H1 (cell line): Measurements from ENCODE around the gene HDHD2. TPM values are rescaled to one million over a fixed set of nuclear protein-coding genes. Genes with fewer than 3 reads are reported as not detected.

Experiments used
- CTCF ChIA-PET: fragments of 300-600 bp; sonication (Branson Sonifier 250); formaldehyde crosslinking; loops from one replicate; lab custom pipeline; 2021; ENCODE audit not compliant: partially characterized antibody; lab: Charles Lee
- POLR2A ChIA-PET: fragments of 300-600 bp; sonication (Branson Sonifier 250); formaldehyde crosslinking; loops from one replicate; lab custom pipeline; 2021; ENCODE audit warnings: inconsistent platforms; ENCODE audit not compliant: partially characterized antibody; lab: Charles Lee
- DNase-seq, 2 experiments: peaks; one replicate each; pipeline versions ENCODE4 v3.0.0 to v3.0.0-alpha.2; 2010 to 2022; ENCODE audit warnings: low spot score in 2 of 2, low read depth in 1 of 2, mixed read lengths in 1 of 2
- FAIRE-seq: peaks from 2 replicates; lab custom pipeline; 2011; peaks lifted over from hg19 to GRCh38; lab: Jason Lieb, UNC
- H2AFZ ChIP-seq: 2 replicates; pipeline ENCODE4 v1.8.1; 2012; ENCODE audit warnings: low read length, inconsistent platforms
- H2AK5ac ChIP-seq: 2 replicates; pipeline ENCODE4 v1.6.1; 2013; ENCODE audit warnings: low read depth, low read length
- H2BK120ac ChIP-seq: replicated peaks from 2 replicates; pipeline ENCODE3; 2013; ENCODE audit warnings: low read depth, low read length, inconsistent platforms
- H2BK12ac ChIP-seq: 2 replicates; pipeline ENCODE4 v1.6.1; 2013; ENCODE audit warnings: low read depth, low read length
- H2BK15ac ChIP-seq: 2 replicates; pipeline ENCODE4 v1.6.1; 2013; ENCODE audit warnings: low read length
- H2BK20ac ChIP-seq: 2 replicates; pipeline ENCODE4 v1.6.1; 2013; ENCODE audit warnings: low read length
- H2BK5ac ChIP-seq: 2 replicates; pipeline ENCODE4 v1.6.1; 2013; ENCODE audit warnings: low read depth, low read length
- H3K14ac ChIP-seq: 2 replicates; pipeline ENCODE4 v1.6.1; 2013; ENCODE audit warnings: inconsistent platforms; ENCODE audit not compliant: insufficient read length
- H3K18ac ChIP-seq: 2 replicates; pipeline ENCODE4 v1.6.1; 2013; ENCODE audit warnings: low read length; ENCODE audit errors: extremely low read depth
- H3K23ac ChIP-seq: 2 replicates; pipeline ENCODE4 v1.6.1; 2013; ENCODE audit warnings: inconsistent platforms; ENCODE audit not compliant: insufficient read length
- H3K23me2 ChIP-seq: 2 replicates; pipeline ENCODE4 v1.6.1; 2013; ENCODE audit warnings: low read depth, low read length
- H3K27ac ChIP-seq: 2 replicates; pipeline ENCODE4 v1.6.1; 2011; ENCODE audit warnings: low read depth, low read length, inconsistent platforms
- H3K27me3 ChIP-seq, 4 experiments: replicated peaks in 1 of 4; 1 replicate in 1 of 4; 2 replicates in 3 of 4; pipeline versions ENCODE4 v1.6.1 to v1.8.1; 2011 to 2013; ENCODE audit warnings: low read length in 3 of 4, mild to moderate bottlenecking in 3 of 4, inconsistent platforms in 2 of 4, mixed read lengths in 2 of 4, moderate library complexity in 1 of 4; ENCODE audit not compliant: control insufficient read depth in 3 of 4, insufficient read depth in 3 of 4; ENCODE audit errors: extremely low read depth in 1 of 4
- H3K36me3 ChIP-seq, 4 experiments: 2 replicates each; pipeline versions ENCODE4 v1.6.1 to v1.8.1; 2011 to 2013; ENCODE audit warnings: mild to moderate bottlenecking in 4 of 4, low read length in 3 of 4, moderate library complexity in 2 of 4, control low read depth in 1 of 4, inconsistent platforms in 1 of 4; ENCODE audit not compliant: insufficient read depth in 4 of 4, control insufficient read depth in 2 of 4
- H3K4ac ChIP-seq: replicated peaks from 2 replicates; pipeline ENCODE3; 2013; ENCODE audit warnings: low read length, low read depth, mixed read lengths, inconsistent platforms; ENCODE audit not compliant: insufficient read length
- H3K4me1 ChIP-seq, 4 experiments: replicated peaks in 1 of 4; 1 replicate in 1 of 4; 2 replicates in 3 of 4; pipeline versions ENCODE4 v1.6.1 to v1.8.1; 2011 to 2013; ENCODE audit warnings: low read length in 3 of 4, inconsistent platforms in 2 of 4, mixed read lengths in 1 of 4; ENCODE audit not compliant: insufficient read depth in 4 of 4, control insufficient read depth in 3 of 4
- H3K4me2 ChIP-seq, 2 experiments: 2 replicates each; pipeline versions ENCODE4 v1.6.1 to v1.8.1; 2011 to 2013; ENCODE audit warnings: low read depth in 2 of 2, low read length in 2 of 2, control low read depth in 1 of 2, inconsistent platforms in 1 of 2, mild to moderate bottlenecking in 1 of 2; ENCODE audit not compliant: insufficient read depth in 1 of 2
- H3K4me3 ChIP-seq, 4 experiments: fragments of 200-600, 300-600 bp in 1 of 4; sonication (generic), shearing (Covaris generic), sonication (Bioruptor Twin) in 1 of 4; 2 replicates each; pipeline versions ENCODE4 v1.5.1 to v1.8.1; 2011 to 2016; ENCODE audit warnings: low read length in 4 of 4, low read depth in 3 of 4, control low read depth in 2 of 4, inconsistent platforms in 2 of 4, mild to moderate bottlenecking in 2 of 4, mixed read lengths in 1 of 4, moderate library complexity in 1 of 4; ENCODE audit not compliant: insufficient read depth in 2 of 4; ENCODE audit errors: extremely low read depth in 1 of 4
- H3K56ac ChIP-seq: replicated peaks from 2 replicates; pipeline ENCODE3; 2013; ENCODE audit warnings: low read depth, mild to moderate bottlenecking, mixed read lengths, low read length, inconsistent platforms; ENCODE audit not compliant: insufficient read length
- H3K79me1 ChIP-seq: 2 replicates; pipeline ENCODE4 v1.6.1; 2013; ENCODE audit warnings: low read depth, low read length, control low read depth
- H3K79me2 ChIP-seq, 2 experiments: 2 replicates each; pipeline versions ENCODE4 v1.6.1 to v1.8.1; 2012 to 2013; ENCODE audit warnings: low read length in 2 of 2, mild to moderate bottlenecking in 2 of 2, inconsistent platforms in 1 of 2; ENCODE audit not compliant: insufficient read depth in 2 of 2, control insufficient read depth in 1 of 2
- H3K9ac ChIP-seq, 4 experiments: replicated peaks in 1 of 4; 1 replicate in 1 of 4; 2 replicates in 3 of 4; pipeline versions ENCODE4 v1.6.1 to v1.8.1; 2011 to 2013; ENCODE audit warnings: low read depth in 3 of 4, low read length in 3 of 4, control low read depth in 2 of 4, mild to moderate bottlenecking in 2 of 4, moderate library complexity in 2 of 4, inconsistent platforms in 1 of 4; ENCODE audit errors: extremely low read depth in 1 of 4
- H3K9me3 ChIP-seq, 2 experiments: 2 replicates each; pipeline versions ENCODE4 v1.6.1 to v1.8.1; 2012 to 2013; ENCODE audit warnings: mild to moderate bottlenecking in 2 of 2, moderate library complexity in 2 of 2, control low read depth in 1 of 2, inconsistent platforms in 1 of 2, low read depth in 1 of 2, low read length in 1 of 2, mixed read lengths in 1 of 2; ENCODE audit not compliant: insufficient read depth in 2 of 2
- H4K20me1 ChIP-seq, 2 experiments: replicated peaks in 1 of 2; 2 replicates each; pipeline versions ENCODE3 to v1.8.1; 2011 to 2013; ENCODE audit warnings: inconsistent platforms in 2 of 2, low read length in 2 of 2, mild to moderate bottlenecking in 1 of 2; ENCODE audit not compliant: insufficient read depth in 2 of 2, control insufficient read depth in 1 of 2
- H4K5ac ChIP-seq: 2 replicates; pipeline ENCODE4 v1.6.1; 2013; ENCODE audit warnings: low read length, low read depth, mixed read lengths, inconsistent platforms; ENCODE audit not compliant: insufficient read length
- H4K8ac ChIP-seq: 2 replicates; pipeline ENCODE4 v1.8.0; 2013; ENCODE audit warnings: mild to moderate bottlenecking, moderate library complexity, low read length, inconsistent platforms; ENCODE audit not compliant: insufficient read depth; ENCODE audit errors: extremely low read depth
- H4K91ac ChIP-seq: replicated peaks from 2 replicates; pipeline ENCODE3; 2013; ENCODE audit warnings: low read length, mixed read lengths, inconsistent platforms; ENCODE audit not compliant: insufficient read length
- E2F6 ChIP-seq: IDR thresholded peaks from 2 replicates; pipeline ENCODE4 v1.6.1; 2012; ENCODE audit warnings: inconsistent platforms
- TEAD4 ChIP-seq: IDR thresholded peaks from 2 replicates; pipeline ENCODE4 v1.6.1; 2012; ENCODE audit warnings: low read depth, low read length, inconsistent platforms, mixed read lengths
- WGBS, 2 experiments: shearing (Covaris generic) in 1 of 2; methylation state at CpG; one replicate each; pipeline versions ENCODE4 v1.1.6 to v1.1.7; 2013 to 2015; ENCODE audit warnings: low lambda C conversion rate in 2 of 2, mixed read lengths in 2 of 2, inconsistent platforms in 1 of 2, low coverage in 1 of 2, missing lambda C conversion rate in 1 of 2; ENCODE audit not compliant: insufficient replicate concordance in 2 of 2, insufficient coverage in 1 of 2, insufficient read length in 1 of 2; ENCODE audit errors: extremely low coverage in 1 of 2, missing lambda C conversion rate in 1 of 2; 5-methylcytosine and 5-hydroxymethylcytosine counted together
- polyA plus RNA-seq, 7 experiments: library from polyadenylated mRNA; depleted of rRNA in 3 of 7; stranded (reverse) in 5 of 7; unstranded in 2 of 7; fragments of >200 nt in 5 of 7; fragments of 200-250 nt in 2 of 7; gene quantifications; 1 replicate in 5 of 7; 2 replicates in 1 of 7; 4 replicates in 1 of 7; pipeline versions ENCODE4 v1.2.1 to v1.2.3, GENCODE V29; 2011 to 2013; ENCODE audit warnings: missing spikeins in 2 of 7, mixed read lengths in 2 of 7
- total RNA-seq: library from RNA; stranded (reverse); fragmentation: NEBNext Ultra II Directional; extraction: Animal tissue kit (Norgen Biotek cat#: 25700); gene quantifications from 2 replicates; pipeline ENCODE4 v1.2.1, GENCODE V29; 2021

HDHD2 gene
- total and polyA plus RNA-seq, 2 of the 8 experiments (the other 6 are each of a cell fraction or from before 2014, with no cell fraction given), result 16.7 to 42.7 TPM

DNA sequence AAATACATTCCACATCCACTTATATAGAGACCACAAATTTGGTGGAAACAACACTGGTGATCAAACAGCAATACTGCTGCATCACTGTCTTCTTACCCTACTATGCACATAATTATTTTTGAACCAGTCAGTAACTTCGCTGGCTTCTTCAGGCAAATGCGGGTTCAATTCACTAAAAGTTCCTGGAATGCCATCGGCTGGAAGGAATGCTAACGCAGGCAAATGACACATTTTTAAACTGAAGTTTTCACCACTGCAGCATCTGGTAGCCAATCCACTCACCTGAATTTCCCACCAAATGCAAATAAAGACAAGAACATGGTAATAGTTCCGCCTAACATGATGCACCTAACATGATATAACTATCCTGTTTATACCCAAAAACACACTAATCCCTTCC, 10.0 kb upstream of the HDHD2 start:
- no peaks in the 10 kb centered on the region for H3K9me3 ChIP-seq
- peak in 1 of 2 experiments; percentile 29 for DNase-seq
- no peak for FAIRE-seq
- H4K8ac ChIP-seq, result no peak overlapping the region
- no peak overlapping the region for H2BK20ac ChIP-seq
- ChIA-PET CTCF (no interaction called here), POLR2A (interaction anchor here (0.6 to 0.7 kb wide), 2 partner anchors 11 to 24 kb away, joined by 3 to 5 read pairs; no protein-coding TSS in a partner anchor)
- no peak overlapping the region for H3K4me3 ChIP-seq
- H4K91ac ChIP-seq, result no peak overlapping the region
- no peak overlapping the region for H2BK5ac ChIP-seq
- no peak overlapping the region for H2AFZ ChIP-seq
- H3K14ac ChIP-seq, result no peak overlapping the region
- peaks cover 0 to 8% (median 0%) of the 10 kb centered on the region in 4 experiments; a peak in 1 of 8 replicates for H3K36me3 ChIP-seq
- no peak overlapping the region for H3K4ac ChIP-seq
- H2BK15ac ChIP-seq, result no peak overlapping the region
- no peak overlapping the region for H3K4me2 ChIP-seq
- no peak overlapping the region for H3K27ac ChIP-seq
- H2AK5ac ChIP-seq, result no peak overlapping the region
- TF ChIP-seq E2F6 (no peak), TEAD4 (peak; percentile 44; the same call in 1 of the 2 replicates)
- H3K27me3 ChIP-seq, result no peaks in the 10 kb centered on the region
- 88% methylated on average over 5 of the region's 5 CpGs; no CpG with 5 or more reads in 1 of the 2 experiments for WGBS, 2 experiments
- peaks cover 0 to 58% of the 10 kb centered on the region in 2 experiments; a peak in 3 of 4 replicates for H3K79me2 ChIP-seq
- no peaks in the 10 kb centered on the region for H3K79me1 ChIP-seq
- no peak overlapping the region for H4K5ac ChIP-seq
- H2BK12ac ChIP-seq, result no peak overlapping the region
- no peaks in the 10 kb centered on the region for H3K4me1 ChIP-seq
- H3K9ac ChIP-seq, result no peak overlapping the region
- H3K23ac ChIP-seq, result no peak overlapping the region
- H2BK120ac ChIP-seq, result no peak overlapping the region
- H4K20me1 ChIP-seq, result peaks cover 0 to 5% of the 10 kb centered on the region in 2 experiments
- H3K18ac ChIP-seq, result no peak overlapping the region
- H3K56ac ChIP-seq, result no peak overlapping the region
- H3K23me2 ChIP-seq, result no peaks in the 10 kb centered on the region
